ENCODE data around the gene SLC25A25.
"Not testable (repeated sequence)": the region's sequence is repeated elsewhere in the genome, so short reads cannot be mapped to it uniquely, and the experiment has no call there.

Gene SLC25A25

DNA sequence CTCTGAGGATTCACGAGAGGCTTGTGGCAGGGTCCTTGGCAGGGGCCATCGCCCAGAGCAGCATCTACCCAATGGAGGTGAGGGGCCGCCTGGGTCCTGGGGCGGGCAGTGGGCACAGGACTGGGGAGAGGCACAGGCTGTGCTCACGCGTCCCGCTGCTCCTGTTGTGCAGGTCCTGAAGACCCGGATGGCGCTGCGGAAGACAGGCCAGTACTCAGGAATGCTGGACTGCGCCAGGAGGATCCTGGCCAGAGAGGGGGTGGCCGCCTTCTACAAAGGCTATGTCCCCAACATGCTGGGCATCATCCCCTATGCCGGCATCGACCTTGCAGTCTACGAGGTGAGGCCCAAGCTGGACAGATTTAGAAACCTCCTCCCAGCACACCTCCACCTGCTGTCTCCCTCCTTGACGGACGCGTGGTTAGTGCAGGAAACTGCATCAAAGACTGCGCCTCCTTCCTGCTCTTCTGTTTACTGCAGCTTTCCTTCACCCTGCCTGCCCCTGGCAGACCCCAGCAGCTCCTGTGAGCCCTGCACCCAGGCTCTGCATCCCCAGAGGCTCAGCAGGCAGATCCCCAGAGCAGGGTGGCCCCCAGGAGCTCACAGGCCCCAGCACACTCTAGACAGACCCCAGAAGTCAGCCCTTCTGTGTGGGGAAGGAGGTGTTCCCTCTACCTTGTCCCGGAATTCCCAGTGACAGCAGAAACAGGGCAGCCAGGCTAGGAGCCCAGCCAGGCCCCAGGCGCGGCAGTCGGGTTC, 38.3 kb downstream of the SLC25A25 start:
- TF ChIP-seq, protein P1, sequence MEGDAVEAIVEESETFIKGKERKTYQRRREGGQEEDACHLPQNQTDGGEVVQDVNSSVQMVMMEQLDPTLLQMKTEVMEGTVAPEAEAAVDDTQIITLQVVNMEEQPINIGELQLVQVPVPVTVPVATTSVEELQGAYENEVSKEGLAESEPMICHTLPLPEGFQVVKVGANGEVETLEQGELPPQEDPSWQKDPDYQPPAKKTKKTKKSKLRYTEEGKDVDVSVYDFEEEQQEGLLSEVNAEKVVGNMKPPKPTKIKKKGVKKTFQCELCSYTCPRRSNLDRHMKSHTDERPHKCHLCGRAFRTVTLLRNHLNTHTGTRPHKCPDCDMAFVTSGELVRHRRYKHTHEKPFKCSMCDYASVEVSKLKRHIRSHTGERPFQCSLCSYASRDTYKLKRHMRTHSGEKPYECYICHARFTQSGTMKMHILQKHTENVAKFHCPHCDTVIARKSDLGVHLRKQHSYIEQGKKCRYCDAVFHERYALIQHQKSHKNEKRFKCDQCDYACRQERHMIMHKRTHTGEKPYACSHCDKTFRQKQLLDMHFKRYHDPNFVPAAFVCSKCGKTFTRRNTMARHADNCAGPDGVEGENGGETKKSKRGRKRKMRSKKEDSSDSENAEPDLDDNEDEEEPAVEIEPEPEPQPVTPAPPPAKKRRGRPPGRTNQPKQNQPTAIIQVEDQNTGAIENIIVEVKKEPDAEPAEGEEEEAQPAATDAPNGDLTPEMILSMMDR (IDR thresholded peaks at IDR 0.05; ENCODE audit: insufficient read depth, low read depth, low read length, missing control alignments) = no peak
- H3K4me3 ChIP-seq (ENCODE audit: low read depth, low read length) = no peak overlapping the region
- DNase-seq (ENCODE audit: low read depth) = no peak

DNA sequence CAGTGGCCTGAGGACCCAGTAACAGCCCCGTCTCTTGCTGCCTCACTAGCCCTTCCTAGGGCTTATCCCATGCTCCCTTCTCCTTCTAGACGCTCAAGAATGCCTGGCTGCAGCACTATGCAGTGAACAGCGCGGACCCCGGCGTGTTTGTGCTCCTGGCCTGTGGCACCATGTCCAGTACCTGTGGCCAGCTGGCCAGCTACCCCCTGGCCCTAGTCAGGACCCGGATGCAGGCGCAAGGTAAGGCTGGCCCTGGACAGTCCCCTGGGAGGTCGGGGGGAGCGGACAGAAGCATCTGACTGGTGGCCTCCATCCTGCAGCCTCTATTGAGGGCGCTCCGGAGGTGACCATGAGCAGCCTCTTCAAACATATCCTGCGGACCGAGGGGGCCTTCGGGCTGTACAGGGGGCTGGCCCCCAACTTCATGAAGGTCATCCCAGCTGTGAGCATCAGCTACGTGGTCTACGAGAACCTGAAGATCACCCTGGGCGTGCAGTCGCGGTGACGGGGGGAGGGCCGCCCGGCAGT, 39.0 kb downstream of the SLC25A25 start:
- TF ChIP-seq, protein P1 (IDR thresholded peaks at IDR 0.05; ENCODE audit: insufficient read depth, low read depth, low read length, missing control alignments) = no peak
- DNase-seq (ENCODE audit: low read depth) = no peak
- H3K4me3 ChIP-seq (ENCODE audit: low read depth, low read length) = no peak overlapping the region

DNA sequence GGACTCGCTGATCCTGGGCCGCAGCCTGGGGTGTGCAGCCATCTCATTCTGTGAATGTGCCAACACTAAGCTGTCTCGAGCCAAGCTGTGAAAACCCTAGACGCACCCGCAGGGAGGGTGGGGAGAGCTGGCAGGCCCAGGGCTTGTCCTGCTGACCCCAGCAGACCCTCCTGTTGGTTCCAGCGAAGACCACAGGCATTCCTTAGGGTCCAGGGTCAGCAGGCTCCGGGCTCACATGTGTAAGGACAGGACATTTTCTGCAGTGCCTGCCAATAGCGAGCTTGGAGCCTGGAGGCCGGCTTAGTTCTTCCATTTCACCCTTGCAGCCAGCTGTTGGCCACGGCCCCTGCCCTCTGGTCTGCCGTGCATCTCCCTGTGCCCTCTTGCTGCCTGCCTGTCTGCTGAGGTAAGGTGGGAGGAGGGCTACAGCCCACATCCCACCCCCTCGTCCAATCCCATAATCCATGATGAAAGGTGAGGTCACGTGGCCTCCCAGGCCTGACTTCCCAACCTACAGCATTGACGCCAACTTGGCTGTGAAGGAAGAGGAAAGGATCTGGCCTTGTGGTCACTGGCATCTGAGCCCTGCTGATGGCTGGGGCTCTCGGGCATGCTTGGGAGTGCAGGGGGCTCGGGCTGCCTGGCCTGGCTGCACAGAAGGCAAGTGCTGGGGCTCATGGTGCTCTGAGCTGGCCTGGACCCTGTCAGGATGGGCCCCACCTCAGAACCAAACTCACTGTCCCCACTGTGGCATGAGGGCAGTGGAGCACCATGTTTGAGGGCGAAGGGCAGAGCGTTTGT, 39.6 kb downstream of the SLC25A25 start:
- TF ChIP-seq, protein P1 (IDR thresholded peaks at IDR 0.05; ENCODE audit: insufficient read depth, low read depth, low read length, missing control alignments) = no peak
- no peak overlapping the region for H3K4me3 ChIP-seq (ENCODE audit: low read depth, low read length)
- DNase-seq (ENCODE audit: low read depth) = no peak

DNA sequence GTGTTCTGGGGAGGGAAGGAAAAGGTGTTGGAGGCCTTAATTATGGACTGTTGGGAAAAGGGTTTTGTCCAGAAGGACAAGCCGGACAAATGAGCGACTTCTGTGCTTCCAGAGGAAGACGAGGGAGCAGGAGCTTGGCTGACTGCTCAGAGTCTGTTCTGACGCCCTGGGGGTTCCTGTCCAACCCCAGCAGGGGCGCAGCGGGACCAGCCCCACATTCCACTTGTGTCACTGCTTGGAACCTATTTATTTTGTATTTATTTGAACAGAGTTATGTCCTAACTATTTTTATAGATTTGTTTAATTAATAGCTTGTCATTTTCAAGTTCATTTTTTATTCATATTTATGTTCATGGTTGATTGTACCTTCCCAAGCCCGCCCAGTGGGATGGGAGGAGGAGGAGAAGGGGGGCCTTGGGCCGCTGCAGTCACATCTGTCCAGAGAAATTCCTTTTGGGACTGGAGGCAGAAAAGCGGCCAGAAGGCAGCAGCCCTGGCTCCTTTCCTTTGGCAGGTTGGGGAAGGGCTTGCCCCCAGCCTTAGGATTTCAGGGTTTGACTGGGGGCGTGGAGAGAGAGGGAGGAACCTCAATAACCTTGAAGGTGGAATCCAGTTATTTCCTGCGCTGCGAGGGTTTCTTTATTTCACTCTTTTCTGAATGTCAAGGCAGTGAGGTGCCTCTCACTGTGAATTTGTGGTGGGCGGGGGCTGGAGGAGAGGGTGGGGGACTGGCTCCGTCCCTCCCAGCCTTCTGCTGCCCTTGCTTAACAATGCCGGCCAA, 40.4 kb downstream of the SLC25A25 start:
- TF ChIP-seq, protein P1 (IDR thresholded peaks at IDR 0.05; ENCODE audit: insufficient read depth, low read depth, low read length, missing control alignments) = no peak
- no peak overlapping the region for H3K4me3 ChIP-seq (ENCODE audit: low read depth, low read length)
- no peak for DNase-seq (ENCODE audit: low read depth)

DNA sequence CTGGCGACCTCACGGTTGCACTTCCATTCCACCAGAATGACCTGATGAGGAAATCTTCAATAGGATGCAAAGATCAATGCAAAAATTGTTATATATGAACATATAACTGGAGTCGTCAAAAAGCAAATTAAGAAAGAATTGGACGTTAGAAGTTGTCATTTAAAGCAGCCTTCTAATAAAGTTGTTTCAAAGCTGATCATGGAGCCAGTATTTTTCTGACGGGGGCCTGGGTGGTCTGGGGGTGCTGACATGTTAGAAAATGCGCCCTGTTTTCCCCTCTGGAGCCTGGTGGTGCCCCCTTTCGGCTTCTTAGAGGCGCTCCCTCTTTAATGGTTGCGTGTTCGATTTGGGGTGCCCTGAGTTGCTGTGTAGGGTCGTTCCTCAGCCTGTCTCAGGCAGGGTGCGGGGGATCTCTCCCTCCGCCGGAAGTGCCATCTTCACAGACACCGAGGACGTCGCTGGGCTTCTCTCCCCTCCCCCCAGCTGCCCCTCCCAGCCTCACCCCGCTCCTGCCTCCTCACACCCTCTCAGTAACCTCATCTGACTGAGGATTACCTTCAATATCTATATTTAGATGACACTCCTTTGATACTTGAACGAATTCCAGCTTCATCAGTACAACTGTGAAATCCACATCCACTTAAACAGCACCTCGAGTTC, 41.1 kb downstream of the SLC25A25 start:
- TF ChIP-seq, protein P1 (IDR thresholded peaks at IDR 0.05; ENCODE audit: insufficient read depth, low read depth, low read length, missing control alignments) = no peak
- no peak overlapping the region for H3K4me3 ChIP-seq (ENCODE audit: low read depth, low read length)
- DNase-seq (ENCODE audit: low read depth) = no peak

DNA sequence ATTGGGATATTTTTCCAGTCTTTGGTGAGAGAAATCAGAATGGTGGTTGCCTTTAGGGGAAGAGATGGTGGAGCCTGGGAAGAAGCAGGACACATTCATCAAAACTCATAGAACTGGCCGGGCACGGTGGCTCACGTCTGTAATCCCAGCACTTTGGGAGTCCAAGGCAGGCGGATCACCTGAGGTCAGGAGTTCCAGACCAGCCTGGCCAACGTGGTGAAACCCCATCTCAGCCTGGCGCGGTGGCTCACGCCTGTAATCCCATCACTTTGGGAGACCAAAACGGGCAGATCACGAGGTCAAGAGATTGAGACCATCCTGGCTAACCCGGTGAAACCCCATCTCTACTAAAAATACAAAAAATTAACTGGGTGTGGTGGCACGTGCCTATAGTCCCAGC, 43.7 kb downstream of the SLC25A25 start:
- not testable (repeated sequence) for H3K4me3 ChIP-seq (ENCODE audit: low read depth, low read length); DNase-seq (ENCODE audit: low read depth)

Data from GM12865 (cell line).